Esophagus (tissue), 2 donors: ENCODE data around the gene EIF3J. TPM values are rescaled to one million over a fixed set of nuclear protein-coding genes. Genes with fewer than 3 reads are reported as not detected.
"Not testable (repeated sequence)": the region's sequence is repeated elsewhere in the genome, so short reads cannot be mapped to it uniquely, and the experiment has no call there.

ENCODE experiments used
- H3K27ac ChIP-seq, 2 donors: one replicate each; pipeline ENCODE4 v1.5.1; 2013; ENCODE audit warnings: low read depth in 2 of 2, mild to moderate bottlenecking in 2 of 2, inconsistent platforms in 1 of 2, low read length in 1 of 2, moderate library complexity in 1 of 2
- H3K27me3 ChIP-seq, 2 donors: one replicate each; pipeline ENCODE4 v1.6.1; 2013; ENCODE audit warnings: low read length in 2 of 2, control low read depth in 1 of 2, mild to moderate bottlenecking in 1 of 2; ENCODE audit not compliant: insufficient read depth in 2 of 2, control insufficient read depth in 1 of 2
- H3K36me3 ChIP-seq, 2 donors: one replicate each; pipeline ENCODE4 v1.6.1; 2013; ENCODE audit warnings: low read length in 1 of 2; ENCODE audit not compliant: control insufficient read depth in 2 of 2, insufficient read depth in 2 of 2
- H3K4me1 ChIP-seq, 2 donors: one replicate each; pipeline ENCODE4 v1.6.1; 2013; ENCODE audit warnings: low read length in 1 of 2; ENCODE audit not compliant: control insufficient read depth in 2 of 2, insufficient read depth in 2 of 2
- H3K4me3 ChIP-seq, 2 donors: one replicate each; pipeline ENCODE4 v1.5.1; 2013; ENCODE audit warnings: low read length in 2 of 2, mild to moderate bottlenecking in 2 of 2, low read depth in 1 of 2, moderate library complexity in 1 of 2
- H3K9me3 ChIP-seq, 2 donors: one replicate each; pipeline ENCODE4 v1.6.1; 2013; ENCODE audit warnings: mild to moderate bottlenecking in 2 of 2, low read depth in 1 of 2, low read length in 1 of 2, moderate library complexity in 1 of 2; ENCODE audit not compliant: control insufficient read depth in 2 of 2, insufficient read depth in 1 of 2
- WGBS, 2 donors: extraction: QIAGEN DNeasy Blood & Tissue Kit; methylation state at CpG; one replicate each; pipeline ENCODE4 v1.1.7; 2013; 5-methylcytosine and 5-hydroxymethylcytosine counted together
- polyA plus RNA-seq, 2 donors: library from polyadenylated mRNA; stranded (reverse); fragments of 200-250 nt; gene quantifications; one replicate each; pipeline ENCODE4 v1.2.3, GENCODE V29; 2013
- donor health status: healthy with polysubstance abuse.
- donor health status: Bipolar disorder and iron deficiency.

The EIF3J gene
- polyA plus RNA-seq, 2 donors: 34.4 to 58.4 TPM

- peak overlapping the region; percentile 95 to 99 for H3K27ac ChIP-seq
- H3K4me1 ChIP-seq: peaks cover 0 to 9% of the 10 kb centered on the region in 2 donors
- peaks cover 0 to 3% of the 10 kb centered on the region in 2 donors for H3K36me3 ChIP-seq
- H3K9me3 ChIP-seq: no peaks in the 10 kb centered on the region
- H3K4me3 ChIP-seq: peak overlapping the region; percentile 80 to 84
- no peaks in the 10 kb centered on the region for H3K27me3 ChIP-seq
- WGBS, 2 donors: 0% methylated on average over 43 to 45 of the region's 47 CpGs
These were observed 515 bp upstream of the EIF3J start for GRCh38 chr15:44536302-44536961.

DNA sequence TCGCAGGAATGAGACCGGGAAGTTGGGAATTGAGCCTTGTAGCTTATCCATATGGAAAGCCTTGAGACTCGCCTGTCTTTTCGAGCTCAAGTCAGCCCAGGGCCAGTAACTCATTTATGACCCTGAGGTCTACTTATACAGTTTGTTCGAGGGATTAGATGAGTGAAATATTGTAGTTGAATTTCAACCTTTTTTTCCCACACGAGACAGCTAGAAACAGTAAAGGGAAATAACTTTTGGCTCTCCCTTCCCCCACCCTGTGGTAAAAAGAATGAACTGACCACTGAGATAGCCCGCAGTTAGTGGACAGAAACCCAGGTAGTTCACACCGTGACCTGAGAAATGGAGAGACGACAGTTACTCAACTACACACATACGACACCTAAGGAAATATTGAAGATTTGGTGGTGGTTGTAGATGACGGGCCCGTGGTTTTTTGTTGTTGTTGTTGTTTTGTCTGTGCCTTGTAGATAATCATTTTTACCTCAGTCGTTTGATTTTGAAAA lies 841 bp downstream of the EIF3J start:
- H3K4me3 ChIP-seq: peak overlapping the region; percentile 80 to 93
- H3K27ac ChIP-seq: peak overlapping the region; percentile 95 to 99
- no peaks in the 10 kb centered on the region for H3K27me3 ChIP-seq
- peaks cover 0 to 9% of the 10 kb centered on the region in 2 donors for H3K4me1 ChIP-seq
- no peaks in the 10 kb centered on the region for H3K9me3 ChIP-seq
- H3K36me3 ChIP-seq: peaks cover 0 to 3% of the 10 kb centered on the region in 2 donors
- WGBS, 2 donors: 5% methylated on average over 13 of the region's 13 CpGs

DNA sequence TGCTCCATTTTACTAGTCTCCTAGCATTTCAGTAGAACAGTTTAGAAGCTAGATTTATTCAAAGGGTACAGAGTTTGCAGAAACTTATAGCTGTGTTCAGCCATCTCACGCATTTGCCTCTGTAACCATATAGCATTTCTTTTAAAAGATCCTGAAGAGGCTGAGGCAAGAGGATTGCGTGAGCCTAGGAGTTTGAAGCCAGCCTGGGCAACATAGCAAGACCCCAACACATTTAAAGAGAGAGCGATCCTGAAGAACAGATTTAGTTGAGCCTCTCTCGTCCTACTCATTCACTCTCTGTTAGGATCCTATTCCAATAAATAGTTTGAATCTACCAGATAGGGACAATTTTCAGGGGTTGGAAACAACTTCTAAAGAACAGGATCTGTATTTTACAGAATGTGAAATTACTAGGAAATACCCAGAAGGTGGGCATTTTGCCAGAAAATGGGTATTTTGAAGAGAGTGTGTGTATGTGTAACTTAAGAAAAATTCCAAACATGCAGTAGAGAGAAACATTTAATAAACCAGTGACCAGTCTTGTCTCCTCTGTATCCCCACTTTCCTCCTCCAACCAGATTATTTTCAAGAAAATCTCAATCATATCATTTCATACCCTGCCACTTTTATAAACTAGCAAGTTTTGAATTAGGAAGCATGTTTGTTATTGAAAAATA lies 4.5 kb downstream of the EIF3J start:
- H3K4me1 ChIP-seq: no peaks in the 10 kb centered on the region
- no peaks in the 10 kb centered on the region for H3K27me3 ChIP-seq
- H3K27ac ChIP-seq: no peak overlapping the region
- H3K36me3 ChIP-seq: peaks cover 0 to 3% of the 10 kb centered on the region in 2 donors
- H3K4me3 ChIP-seq: no peak overlapping the region
- 95 to 96% methylated on average over 4 of the region's 4 CpGs for WGBS, 2 donors
- no peaks in the 10 kb centered on the region for H3K9me3 ChIP-seq

GRCh38 chr15:44542596-44542995 lies 5.6 kb downstream of the EIF3J start:
- no peaks in the 10 kb centered on the region for H3K9me3 ChIP-seq
- H3K4me1 ChIP-seq: no peaks in the 10 kb centered on the region
- no peaks in the 10 kb centered on the region for H3K27me3 ChIP-seq
- H3K4me3 ChIP-seq: no peak overlapping the region
- no peak overlapping the region for H3K27ac ChIP-seq
- peaks cover 0 to 3% of the 10 kb centered on the region in 2 donors for H3K36me3 ChIP-seq

- not testable (repeated sequence) for H3K4me3 ChIP-seq, H3K27ac ChIP-seq, H3K9me3 ChIP-seq, H3K36me3 ChIP-seq, H3K4me1 ChIP-seq, H3K27me3 ChIP-seq
- 91 to 93% methylated on average over 5 of the region's 5 CpGs for WGBS, 2 donors
These were observed 7.8 kb downstream of the EIF3J start for GRCh38 chr15:44544745-44545144.

- H3K9me3 ChIP-seq: no peaks in the 10 kb centered on the region
- no peaks in the 10 kb centered on the region for H3K4me1 ChIP-seq
- no peak overlapping the region for H3K27ac ChIP-seq
- WGBS, 2 donors: 46 to 52% methylated on average over 5 of the region's 5 CpGs
- no peak overlapping the region for H3K4me3 ChIP-seq
- H3K36me3 ChIP-seq: peaks cover 0 to 3% of the 10 kb centered on the region in 2 donors
- no peaks in the 10 kb centered on the region for H3K27me3 ChIP-seq
These were observed 9.2 kb downstream of the EIF3J start for GRCh38 chr15:44545913-44546802.

DNA sequence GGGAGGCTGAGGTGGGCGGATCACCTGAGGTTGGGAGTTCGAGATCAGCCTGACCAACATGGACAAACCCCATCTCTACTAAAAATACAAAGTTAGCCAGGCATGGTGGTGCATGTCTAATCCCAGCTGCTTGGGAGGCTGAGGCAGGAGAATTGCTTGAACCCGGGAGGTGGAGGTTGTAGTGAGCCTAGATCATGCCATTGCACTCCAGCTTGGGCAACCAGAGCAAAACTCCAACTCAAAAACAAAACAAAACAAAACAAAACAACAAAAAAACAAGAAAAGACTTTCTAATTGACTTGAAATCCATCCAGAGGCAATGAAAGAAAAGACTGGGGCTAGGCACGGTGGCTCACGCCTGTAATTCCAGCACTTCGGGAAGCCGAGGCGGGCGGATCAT lies 12.2 kb downstream of the EIF3J start:
- H3K27me3 ChIP-seq, H3K27ac ChIP-seq, H3K9me3 ChIP-seq, H3K36me3 ChIP-seq, H3K4me3 ChIP-seq, H3K4me1 ChIP-seq: not testable (repeated sequence)
- WGBS, 2 donors: 96 to 97% methylated on average over 9 of the region's 9 CpGs

GRCh38 chr15:44550256-44550655 lies 13.3 kb downstream of the EIF3J start:
- Histone ChIP-seq H3K4me3 (no peak overlapping the region), H3K36me3 (peaks cover 3 to 7% of the 10 kb centered on the region in 2 donors), H3K4me1 (no peaks in the 10 kb centered on the region), H3K27ac (no peak overlapping the region), H3K27me3 (no peaks in the 10 kb centered on the region), H3K9me3 (no peaks in the 10 kb centered on the region)
- whole genome bisulfite sequencing, 2 donors: 36% methylated on average over 3 of the region's 3 CpGs

GRCh38 chr15:44550734-44551133 lies 13.8 kb downstream of the EIF3J start:
- no peak overlapping the region for H3K27ac ChIP-seq
- 95 to 98% methylated on average over 4 of the region's 4 CpGs for WGBS, 2 donors

More at GRCh38 chr15:44550734-44551133, 13.8 kb downstream of the EIF3J start:
- Histone ChIP-seq H3K27me3 (no peaks in the 10 kb centered on the region), H3K4me3 (no peak overlapping the region), H3K4me1 (no peaks in the 10 kb centered on the region), H3K36me3 (peaks cover 3 to 7% of the 10 kb centered on the region in 2 donors), H3K9me3 (no peaks in the 10 kb centered on the region)
